LNCaP clone FGC (cell line): Measurements from ENCODE around the gene SRGAP2C.
"Not testable (repeated sequence)": the region's sequence is repeated elsewhere in the genome, so short reads cannot be mapped to it uniquely, and the experiment has no call there.

Experiments used
- DNase-seq: peaks from one replicate; pipeline ENCODE4 v3.0.0-alpha.2; 2011; ENCODE audit warnings: low read depth
- H3K4me3 ChIP-seq: 2 replicates; pipeline ENCODE4 v1.5.1; 2011; ENCODE audit warnings: mild to moderate bottlenecking, low read depth, low read length, control low read depth

The SRGAP2C gene

GRCh38 chr1:121215699-121216417, 31.1 kb downstream of the SRGAP2C start:
- DNase-seq, H3K4me3 ChIP-seq: not testable (repeated sequence)

- H3K4me3 ChIP-seq, DNase-seq: not testable (repeated sequence)
Measured at GRCh38 chr1:121216676-121217075, 31.9 kb downstream of the SRGAP2C start.

GRCh38 chr1:121221770-121222169, 37.0 kb downstream of the SRGAP2C start:
- not testable (repeated sequence) for DNase-seq, H3K4me3 ChIP-seq

GRCh38 chr1:121224714-121225113, 39.9 kb downstream of the SRGAP2C start:
- not testable (repeated sequence) for H3K4me3 ChIP-seq, DNase-seq

- H3K4me3 ChIP-seq, DNase-seq: not testable (repeated sequence)
Measured at GRCh38 chr1:121226295-121226904, 41.6 kb downstream of the SRGAP2C start.

- DNase-seq = not testable (repeated sequence)
Measured at GRCh38 chr1:121226925-121227324, 42.1 kb downstream of the SRGAP2C start.

GRCh38 chr1:121227544-121228330, 43.0 kb downstream of the SRGAP2C start:
- not testable (repeated sequence) for DNase-seq, H3K4me3 ChIP-seq

More at GRCh38 chr1:121226925-121227324, 42.1 kb downstream of the SRGAP2C start:
- not testable (repeated sequence) for H3K4me3 ChIP-seq

- not testable (repeated sequence) for H3K4me3 ChIP-seq, DNase-seq
Measured at GRCh38 chr1:121230636-121231035, 45.9 kb downstream of the SRGAP2C start.

GRCh38 chr1:121232445-121233125, 47.8 kb downstream of the SRGAP2C start:
- not testable (repeated sequence) for DNase-seq, H3K4me3 ChIP-seq

- not testable (repeated sequence) for H3K4me3 ChIP-seq, DNase-seq
Measured at GRCh38 chr1:121234090-121234759, 49.5 kb downstream of the SRGAP2C start.

GRCh38 chr1:121238384-121238783, 53.6 kb downstream of the SRGAP2C start:
- not testable (repeated sequence) for H3K4me3 ChIP-seq, DNase-seq

- not testable (repeated sequence) for H3K4me3 ChIP-seq, DNase-seq
Measured at GRCh38 chr1:121243913-121244312, 59.1 kb downstream of the SRGAP2C start.

GRCh38 chr1:121246399-121246798, 61.6 kb downstream of the SRGAP2C start:
- not testable (repeated sequence) for DNase-seq, H3K4me3 ChIP-seq

GRCh38 chr1:121252656-121253055, 67.9 kb downstream of the SRGAP2C start:
- not testable (repeated sequence) for DNase-seq, H3K4me3 ChIP-seq

- not testable (repeated sequence) for H3K4me3 ChIP-seq, DNase-seq
Measured at GRCh38 chr1:121254618-121255017, 69.8 kb downstream of the SRGAP2C start.

GRCh38 chr1:121257632-121258031, 72.9 kb downstream of the SRGAP2C start:
- not testable (repeated sequence) for DNase-seq, H3K4me3 ChIP-seq

- not testable (repeated sequence) for DNase-seq, H3K4me3 ChIP-seq
Measured at GRCh38 chr1:121258134-121258533, 73.4 kb downstream of the SRGAP2C start.

- not testable (repeated sequence) for H3K4me3 ChIP-seq, DNase-seq
Measured at GRCh38 chr1:121260205-121260604, 75.4 kb downstream of the SRGAP2C start.

GRCh38 chr1:121262163-121262562, 77.4 kb downstream of the SRGAP2C start:
- not testable (repeated sequence) for DNase-seq

More at GRCh38 chr1:121262163-121262562, 77.4 kb downstream of the SRGAP2C start:
- not testable (repeated sequence) for H3K4me3 ChIP-seq
